C4-2B (cell line): ENCODE measurements around the gene JAK1.

Experiments used
- CTCF ChIP-seq: fragments of 450-650 bp; conservative IDR thresholded peaks from 2 replicates; pipeline ENCODE4 v1.5.1; 2017; ENCODE audit warnings: mild to moderate bottlenecking
- ZFX ChIP-seq: fragments of 450-650 bp; IDR thresholded peaks from 2 replicates; pipeline ENCODE4 v1.6.1; 2017

- TF ChIP-seq CTCF (no peak), ZFX (no peak)
These were observed 787 bp downstream of the JAK1 start for GRCh38 chr1:64965366-64966157.
